Panc1 (cell line): Measurements from ENCODE around the gene RGS13. TPM values are rescaled to one million over a fixed set of nuclear protein-coding genes. Genes with fewer than 3 reads are reported as not detected.

ENCODE experiments used
- ATAC-seq: fragments of 200-7000 bp; cut with Tn5 transposase; 2 replicates; pipeline ENCODE4 v1.9.1; 2020; ENCODE audit warnings: mild to moderate bottlenecking, moderate library complexity
- BruUV-seq: library from RNA; stranded (reverse); fragments of 400-500 nt; replicated peaks from 2 replicates; lab custom pipeline; 2021; lab: Mats Ljungman, UMichigan
- CTCF ChIA-PET: fragments of 300-600 bp; sonication (Branson Sonifier 250); formaldehyde crosslinking; loops from one replicate; lab custom pipeline; 2022; ENCODE audit warnings: antibody characterized with exemption; lab: Charles Lee
- POLR2A ChIA-PET: fragments of 300-600 bp; sonication (Branson Sonifier 250); formaldehyde crosslinking; loops from one replicate; lab custom pipeline; 2022; ENCODE audit warnings: antibody characterized with exemption; lab: Charles Lee
- DNase-seq: peaks from one replicate; pipeline ENCODE4 v3.0.0-alpha.2; 2010; ENCODE audit warnings: low read depth, low spot score
- H3K27ac ChIP-seq: 2 replicates; pipeline ENCODE4 v1.5.1; 2011; ENCODE audit warnings: mild to moderate bottlenecking, low read length, inconsistent platforms
- H3K27me3 ChIP-seq: fragments of 200-500 bp; sonication (Bioruptor generic); 2 replicates; pipeline ENCODE4 v1.6.0; 2014; ENCODE audit warnings: low read length, inconsistent platforms; ENCODE audit not compliant: control insufficient read depth, insufficient read depth
- H3K36me3 ChIP-seq: fragments of 200-500 bp; sonication (Bioruptor generic); 2 replicates; pipeline ENCODE4 v1.5.1; 2014; ENCODE audit warnings: inconsistent platforms, mild to moderate bottlenecking, low read length, moderate library complexity; ENCODE audit not compliant: control insufficient read depth, insufficient read depth
- H3K4me1 ChIP-seq: 2 replicates; pipeline ENCODE4 v1.5.1; 2011; ENCODE audit warnings: inconsistent platforms, mild to moderate bottlenecking, low read length, moderate library complexity; ENCODE audit not compliant: control insufficient read depth, insufficient read depth
- H3K4me3 ChIP-seq, 2 experiments: 2 replicates each; pipeline ENCODE4 v1.5.1; 2011 to 2012; ENCODE audit warnings: low read depth in 2 of 2, low read length in 2 of 2, mild to moderate bottlenecking in 2 of 2, inconsistent platforms in 1 of 2, moderate library complexity in 1 of 2
- H3K9me3 ChIP-seq: fragments of 200-500 bp; sonication (Bioruptor generic); 2 replicates; pipeline ENCODE4 v1.5.1; 2014; ENCODE audit warnings: low read depth, mild to moderate bottlenecking, inconsistent platforms, low read length, moderate library complexity; ENCODE audit not compliant: control insufficient read depth, insufficient read depth
- POLR2AphosphoS5 ChIP-seq: IDR thresholded peaks from 2 replicates; pipeline ENCODE4 v1.6.1; 2012; ENCODE audit warnings: mild to moderate bottlenecking, low read depth, low read length, moderate library complexity
- SIN3A ChIP-seq: IDR thresholded peaks from 2 replicates; pipeline ENCODE4 v1.6.1; 2012; ENCODE audit warnings: low read depth, mild to moderate bottlenecking, low read length, moderate library complexity, borderline replicate concordance; ENCODE audit not compliant: insufficient read depth
- TCF7L2 ChIP-seq: IDR thresholded peaks from 2 replicates; pipeline ENCODE4 v1.6.1; 2011; ENCODE audit warnings: mild to moderate bottlenecking, low read depth, low read length, inconsistent platforms
- in situ Hi-C: cut with HindIII; loops from 2 replicates; pipeline ENCODE4 v1.10.0; 2016; ENCODE audit warnings: low sequenced_read_pairs, low pct_unique_long_range_greater_than_20kb
- intact Hi-C: fragments of 100-400 bp; cut with micrococcal nuclease; formaldehyde crosslinking; loops from one replicate; pipeline ENCODE4 v1.10.0; 2022; ENCODE audit not compliant: unreplicated experiment
- total RNA-seq: library from RNA; stranded (reverse); gene quantifications from one replicate; pipeline ENCODE4 v1.2.1, GENCODE V29; 2021; ENCODE audit not compliant: unreplicated experiment
- TF ChIP-seq, protein P1 (sequence below): fragments of 450-650 bp; IDR thresholded peaks from 2 replicates; pipeline ENCODE4 v1.5.1; 2017; ENCODE audit warnings: mild to moderate bottlenecking
- TF ChIP-seq, protein P2 (sequence below), 2 experiments: IDR thresholded peaks; 2 replicates each; pipeline ENCODE4 v1.6.1; 2011 to 2012; ENCODE audit warnings: low read depth in 2 of 2, control low read depth in 1 of 2, low read length in 1 of 2, mild to moderate bottlenecking in 1 of 2, moderate library complexity in 1 of 2; ENCODE audit not compliant: insufficient read depth in 1 of 2

The RGS13 gene
- total RNA-seq, 1 experiment from 2014 or later: not detected

DNA sequence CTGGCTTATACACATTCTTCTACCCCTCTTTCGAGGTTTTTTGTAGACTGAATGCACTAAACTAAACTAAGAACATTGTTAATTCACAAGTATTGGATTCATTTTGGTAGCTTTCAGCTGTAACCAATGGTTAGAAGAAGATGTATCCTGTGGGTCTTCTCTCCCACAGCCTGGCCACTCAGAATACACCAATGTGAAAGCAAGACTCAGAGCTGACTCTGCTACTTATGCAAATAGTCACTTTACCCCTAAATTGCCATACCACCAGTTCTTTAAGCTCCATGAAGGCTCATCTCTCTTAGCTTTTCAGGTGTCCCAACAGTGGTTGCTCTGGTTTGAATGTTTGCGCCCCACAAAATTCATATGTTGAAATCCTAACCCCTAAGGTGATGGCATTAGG lies 60.1 kb downstream of the RGS13 start:
- POLR2A ChIA-PET: interaction anchor here (0.5 kb wide), 2 partner anchors 311 to 509 kb away, joined by 3 to 12 read pairs; no protein-coding TSS in a partner anchor
- BruUV-seq: no TSS peak

DNA sequence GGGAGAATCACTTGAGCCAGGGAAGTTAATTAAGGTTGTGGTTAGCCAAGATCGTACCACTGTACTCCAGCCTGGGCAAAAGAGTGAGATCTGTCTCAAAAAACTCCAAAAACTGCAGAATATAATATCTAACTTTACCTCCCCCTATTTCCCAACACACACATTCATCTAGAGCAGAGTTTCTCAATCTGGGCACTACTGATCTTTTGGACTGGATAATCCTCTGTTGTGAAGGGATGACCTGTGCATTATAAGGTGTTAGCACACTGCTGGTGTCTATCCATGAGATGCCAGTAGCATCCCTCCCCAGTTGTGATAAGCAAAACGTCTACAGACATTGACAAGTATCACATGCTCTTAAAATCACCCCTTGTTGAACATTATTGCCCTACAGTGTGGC lies 61.8 kb downstream of the RGS13 start:
- H3K27me3 ChIP-seq: no peaks in the 10 kb centered on the region
- TF ChIP-seq, protein P1, sequence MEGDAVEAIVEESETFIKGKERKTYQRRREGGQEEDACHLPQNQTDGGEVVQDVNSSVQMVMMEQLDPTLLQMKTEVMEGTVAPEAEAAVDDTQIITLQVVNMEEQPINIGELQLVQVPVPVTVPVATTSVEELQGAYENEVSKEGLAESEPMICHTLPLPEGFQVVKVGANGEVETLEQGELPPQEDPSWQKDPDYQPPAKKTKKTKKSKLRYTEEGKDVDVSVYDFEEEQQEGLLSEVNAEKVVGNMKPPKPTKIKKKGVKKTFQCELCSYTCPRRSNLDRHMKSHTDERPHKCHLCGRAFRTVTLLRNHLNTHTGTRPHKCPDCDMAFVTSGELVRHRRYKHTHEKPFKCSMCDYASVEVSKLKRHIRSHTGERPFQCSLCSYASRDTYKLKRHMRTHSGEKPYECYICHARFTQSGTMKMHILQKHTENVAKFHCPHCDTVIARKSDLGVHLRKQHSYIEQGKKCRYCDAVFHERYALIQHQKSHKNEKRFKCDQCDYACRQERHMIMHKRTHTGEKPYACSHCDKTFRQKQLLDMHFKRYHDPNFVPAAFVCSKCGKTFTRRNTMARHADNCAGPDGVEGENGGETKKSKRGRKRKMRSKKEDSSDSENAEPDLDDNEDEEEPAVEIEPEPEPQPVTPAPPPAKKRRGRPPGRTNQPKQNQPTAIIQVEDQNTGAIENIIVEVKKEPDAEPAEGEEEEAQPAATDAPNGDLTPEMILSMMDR: no peak
- TF ChIP-seq, protein P2, sequence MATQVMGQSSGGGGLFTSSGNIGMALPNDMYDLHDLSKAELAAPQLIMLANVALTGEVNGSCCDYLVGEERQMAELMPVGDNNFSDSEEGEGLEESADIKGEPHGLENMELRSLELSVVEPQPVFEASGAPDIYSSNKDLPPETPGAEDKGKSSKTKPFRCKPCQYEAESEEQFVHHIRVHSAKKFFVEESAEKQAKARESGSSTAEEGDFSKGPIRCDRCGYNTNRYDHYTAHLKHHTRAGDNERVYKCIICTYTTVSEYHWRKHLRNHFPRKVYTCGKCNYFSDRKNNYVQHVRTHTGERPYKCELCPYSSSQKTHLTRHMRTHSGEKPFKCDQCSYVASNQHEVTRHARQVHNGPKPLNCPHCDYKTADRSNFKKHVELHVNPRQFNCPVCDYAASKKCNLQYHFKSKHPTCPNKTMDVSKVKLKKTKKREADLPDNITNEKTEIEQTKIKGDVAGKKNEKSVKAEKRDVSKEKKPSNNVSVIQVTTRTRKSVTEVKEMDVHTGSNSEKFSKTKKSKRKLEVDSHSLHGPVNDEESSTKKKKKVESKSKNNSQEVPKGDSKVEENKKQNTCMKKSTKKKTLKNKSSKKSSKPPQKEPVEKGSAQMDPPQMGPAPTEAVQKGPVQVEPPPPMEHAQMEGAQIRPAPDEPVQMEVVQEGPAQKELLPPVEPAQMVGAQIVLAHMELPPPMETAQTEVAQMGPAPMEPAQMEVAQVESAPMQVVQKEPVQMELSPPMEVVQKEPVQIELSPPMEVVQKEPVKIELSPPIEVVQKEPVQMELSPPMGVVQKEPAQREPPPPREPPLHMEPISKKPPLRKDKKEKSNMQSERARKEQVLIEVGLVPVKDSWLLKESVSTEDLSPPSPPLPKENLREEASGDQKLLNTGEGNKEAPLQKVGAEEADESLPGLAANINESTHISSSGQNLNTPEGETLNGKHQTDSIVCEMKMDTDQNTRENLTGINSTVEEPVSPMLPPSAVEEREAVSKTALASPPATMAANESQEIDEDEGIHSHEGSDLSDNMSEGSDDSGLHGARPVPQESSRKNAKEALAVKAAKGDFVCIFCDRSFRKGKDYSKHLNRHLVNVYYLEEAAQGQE (IDR thresholded peaks at IDR 0.05; ENCODE audit: insufficient read depth in 1 of 2, low read depth in 2 of 2, low read length in 1 of 2): no peak
- ChIA-PET POLR2A (no interaction called here), CTCF (no interaction called here)
- no peaks in the 10 kb centered on the region for H3K36me3 ChIP-seq
- H3K4me3 ChIP-seq: no peak overlapping the region
- no peak overlapping the region for H3K27ac ChIP-seq
- no peaks in the 10 kb centered on the region for H3K4me1 ChIP-seq
- BruUV-seq: no TSS peak
- in situ Hi-C loops: no loop called here
- no peak for DNase-seq
- intact Hi-C loops: no loop called here
- ATAC-seq: no peak
- H3K9me3 ChIP-seq: no peaks in the 10 kb centered on the region

More for the DNA sequence above, 60.1 kb downstream of the RGS13 start:
- H3K27ac ChIP-seq: no peak overlapping the region
- no peaks in the 10 kb centered on the region for H3K36me3 ChIP-seq
- no peak for ATAC-seq
- H3K4me1 ChIP-seq: no peaks in the 10 kb centered on the region
- CTCF ChIA-PET: no interaction called here
- in situ Hi-C loops (no loop called here), intact Hi-C loops (no loop called here)
- no peak overlapping the region for H3K4me3 ChIP-seq
- no peaks in the 10 kb centered on the region for H3K9me3 ChIP-seq
- TF ChIP-seq, protein P1: no peak
- TF ChIP-seq SIN3A: no peak
- TF ChIP-seq TCF7L2: no peak
- no peak for TF ChIP-seq POLR2AphosphoS5
- TF ChIP-seq, protein P2 (IDR thresholded peaks at IDR 0.05; ENCODE audit: insufficient read depth in 1 of 2, low read depth in 2 of 2, low read length in 1 of 2): no peak
- H3K27me3 ChIP-seq: no peaks in the 10 kb centered on the region
- no peak for DNase-seq
